Stimulated activated CD8-positive, alpha-beta memory T cell treated with anti-CD3 and anti-CD28 coated beads, Interleukin-15, amount 100 ng/mL, for 24 hours (primary cell): ENCODE results near the gene ARID1B.

Experiments
- DNase-seq: peaks from one replicate; pipeline ENCODE4 v3.0.0-alpha.2; 2020; ENCODE audit warnings: low read depth

ARID1B gene

DNA sequence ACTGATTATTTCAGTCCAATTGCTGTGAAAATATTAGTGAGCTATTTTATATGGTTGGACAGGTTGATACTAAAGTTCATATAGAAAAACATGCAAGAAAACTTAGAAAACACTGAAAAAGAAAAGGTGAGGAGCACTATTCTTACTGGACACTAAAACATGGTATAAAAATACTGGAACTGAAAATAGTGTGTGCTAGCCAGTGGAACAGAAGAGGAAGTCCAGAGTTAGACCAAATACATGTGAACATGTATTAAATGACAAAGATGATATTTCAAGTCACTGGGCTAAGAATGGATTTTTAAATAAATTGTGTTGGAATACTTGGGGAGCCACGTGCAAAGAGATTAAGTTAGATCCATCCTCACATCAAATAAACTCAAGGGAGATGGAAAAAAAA is 327.6 kb downstream of the ARID1B start:
- no peak for DNase-seq

DNA sequence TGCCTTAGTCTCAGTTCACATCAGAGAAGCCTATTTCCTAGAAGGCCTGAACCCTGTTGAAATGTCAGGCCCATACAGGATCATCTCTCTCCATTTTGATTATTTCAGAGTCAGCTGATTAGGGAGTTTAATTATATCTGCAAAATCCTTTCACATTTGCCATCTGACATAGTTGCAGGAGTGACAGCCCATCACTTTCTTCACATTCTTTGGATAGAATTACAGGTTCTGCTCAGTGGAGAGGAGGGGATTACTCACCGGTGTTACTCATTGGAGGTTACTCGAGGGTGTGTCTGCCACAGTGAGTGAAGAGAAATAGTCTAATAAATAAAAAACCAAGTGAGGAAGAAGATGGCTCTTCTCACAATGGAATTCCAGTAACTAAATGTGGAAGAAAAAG is 329.3 kb downstream of the ARID1B start:
- no peak for DNase-seq

DNA sequence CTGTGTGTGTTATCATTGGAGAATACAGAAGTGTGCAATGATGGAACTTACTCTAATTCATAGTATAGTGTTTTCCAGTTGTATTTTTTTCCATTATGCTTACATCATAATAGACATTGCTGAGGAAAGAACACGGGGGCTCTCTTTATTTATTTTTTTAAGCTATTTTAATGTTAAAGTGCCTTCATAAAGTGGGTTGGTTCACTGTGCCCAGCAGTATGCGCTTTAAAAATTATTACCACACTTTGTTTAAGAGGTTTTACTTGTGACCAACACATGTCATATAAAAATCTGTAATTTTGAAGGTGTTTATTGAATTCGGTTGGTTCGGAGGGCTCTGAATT is 330.4 kb downstream of the ARID1B start:
- DNase-seq = no peak

DNA sequence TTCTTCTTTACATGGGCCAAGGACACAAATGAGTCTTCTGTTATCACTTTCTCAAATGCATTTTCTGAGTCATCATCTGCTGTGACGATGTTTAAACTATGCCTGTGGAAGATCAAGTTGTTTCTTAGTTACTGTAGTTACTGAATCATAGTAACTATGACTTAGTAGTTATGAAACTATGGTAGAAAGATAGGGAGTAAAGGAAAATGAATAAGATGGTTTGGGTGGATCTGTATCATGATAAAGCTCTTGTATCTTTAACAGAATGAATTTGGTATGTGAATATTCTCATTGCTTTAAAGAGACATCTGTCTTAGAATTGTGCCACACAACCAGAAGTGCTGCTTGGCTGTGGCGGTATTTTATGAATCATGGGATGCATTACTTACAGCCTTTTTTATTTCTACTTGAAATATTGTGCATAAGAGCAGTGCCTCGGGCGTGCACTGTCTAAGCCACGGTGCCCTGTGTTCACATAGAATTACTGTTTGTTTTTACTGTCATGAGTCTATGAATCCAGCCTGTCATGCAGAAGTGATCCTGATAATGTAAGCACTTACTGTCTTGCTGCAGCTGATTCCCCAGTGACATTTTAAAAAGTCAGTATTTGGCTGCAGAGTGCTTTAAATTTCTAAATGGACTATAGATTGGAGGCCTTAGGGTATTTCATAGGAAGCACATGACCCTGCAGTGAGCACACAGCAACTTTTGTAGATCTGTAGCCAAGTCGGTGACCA is 330.9 kb downstream of the ARID1B start:
- DNase-seq = no peak

DNA sequence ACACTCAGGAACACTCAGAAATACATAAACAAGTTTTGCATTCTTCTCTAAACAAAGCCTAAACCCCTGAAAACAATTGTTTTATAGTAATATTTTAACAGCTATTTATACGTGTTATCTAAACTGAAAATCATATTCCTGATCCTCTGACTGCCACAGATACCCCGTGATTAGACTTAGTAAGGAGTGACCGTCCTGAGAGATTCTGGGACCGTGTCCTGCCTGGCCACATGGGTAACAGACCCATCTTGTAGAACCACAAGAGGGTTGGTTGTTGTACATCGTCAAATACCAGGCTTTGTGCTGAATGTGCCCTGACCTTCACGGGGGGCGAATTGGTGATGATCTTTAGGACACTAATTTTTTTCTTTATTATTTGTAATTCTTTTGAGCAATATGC is 331.7 kb downstream of the ARID1B start:
- no peak for DNase-seq

DNA sequence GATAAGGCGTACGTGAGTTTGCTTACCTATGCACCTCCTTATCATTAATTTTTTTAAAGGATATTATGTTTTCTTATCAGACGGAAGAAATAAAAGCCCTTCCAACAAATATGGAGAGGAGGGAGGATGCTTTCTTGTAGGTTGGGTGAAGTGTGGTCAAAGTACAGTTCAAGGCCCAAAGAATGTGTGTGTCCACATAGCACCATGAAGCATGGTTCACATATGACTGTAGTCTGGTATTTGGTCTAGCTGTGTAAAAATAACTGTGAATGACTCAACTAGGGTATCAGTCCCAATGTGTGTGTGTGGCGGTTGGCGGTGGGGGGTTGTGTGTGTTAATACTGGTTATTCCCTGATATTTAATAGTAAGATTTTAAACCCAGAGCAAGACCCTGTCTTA is 333.4 kb downstream of the ARID1B start:
- DNase-seq = no peak

DNA sequence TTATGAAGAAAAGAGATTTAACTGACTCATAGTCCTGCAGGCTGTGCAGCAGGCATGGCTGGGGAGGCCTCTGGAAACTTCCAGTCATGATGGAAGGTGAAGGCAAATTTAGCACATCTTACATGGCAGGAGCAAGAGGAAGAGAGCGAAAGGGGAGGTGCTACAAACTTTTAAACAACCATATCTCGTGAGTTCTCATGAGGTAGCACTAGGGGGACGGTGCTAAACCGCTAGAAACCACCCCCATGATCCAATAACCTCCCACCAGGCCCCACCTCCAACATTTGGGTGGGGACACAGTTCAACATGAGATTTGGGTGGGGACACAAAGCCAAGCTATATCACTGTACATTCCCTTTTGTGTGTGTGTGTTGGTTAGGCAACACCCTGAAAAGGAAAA is 336.2 kb downstream of the ARID1B start:
- DNase-seq = no peak

DNA sequence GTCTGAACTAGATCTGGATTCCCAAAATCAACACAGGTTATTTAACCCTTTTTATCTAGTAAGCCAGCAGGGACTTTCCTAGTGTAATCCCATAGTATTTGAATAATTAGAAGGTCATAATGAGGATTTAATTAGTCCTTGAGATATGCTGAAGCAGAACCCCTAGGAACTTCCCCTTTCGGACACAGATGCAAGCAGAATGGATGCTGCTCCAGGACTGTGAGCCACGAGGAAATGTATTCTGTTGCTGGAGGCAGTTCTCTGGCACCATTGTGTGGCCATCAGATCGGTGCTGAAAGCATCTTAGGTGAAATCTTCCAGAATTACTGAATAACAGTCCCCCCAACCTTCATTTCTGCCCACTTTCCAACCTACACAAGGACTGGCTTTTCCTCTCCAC is 339.2 kb downstream of the ARID1B start:
- DNase-seq = no peak

DNA sequence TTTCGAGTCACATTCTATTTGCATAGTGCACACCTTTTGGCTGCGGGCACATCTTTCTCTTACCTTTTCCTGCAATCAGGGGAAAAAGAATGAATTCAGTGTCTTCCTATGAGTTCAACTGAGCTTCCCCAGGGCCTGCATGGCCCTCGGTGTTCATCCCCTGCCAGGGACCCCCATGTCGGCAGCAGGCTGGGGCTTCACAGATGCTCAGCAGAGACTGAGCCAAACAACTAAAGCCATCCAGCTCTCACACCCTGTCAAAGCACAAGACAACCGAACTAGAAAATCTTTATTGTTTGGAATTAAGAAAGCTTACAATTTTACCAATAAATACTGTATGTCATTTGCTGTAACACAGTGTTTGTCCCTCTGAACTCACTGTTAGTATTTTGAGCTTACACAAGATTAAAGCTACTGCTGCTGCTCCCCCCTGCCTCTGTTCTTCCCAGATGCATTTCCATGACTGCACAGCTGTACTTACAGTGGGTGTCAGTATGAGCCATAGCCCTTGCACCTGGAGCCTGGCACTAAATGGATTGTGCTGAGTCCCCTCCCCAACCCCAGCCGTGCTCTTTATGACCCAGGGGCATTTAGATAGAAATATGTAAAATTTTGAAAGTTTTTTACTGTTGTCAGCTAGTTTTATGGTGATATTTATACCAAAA is 340.4 kb downstream of the ARID1B start:
- DNase-seq = no peak

DNA sequence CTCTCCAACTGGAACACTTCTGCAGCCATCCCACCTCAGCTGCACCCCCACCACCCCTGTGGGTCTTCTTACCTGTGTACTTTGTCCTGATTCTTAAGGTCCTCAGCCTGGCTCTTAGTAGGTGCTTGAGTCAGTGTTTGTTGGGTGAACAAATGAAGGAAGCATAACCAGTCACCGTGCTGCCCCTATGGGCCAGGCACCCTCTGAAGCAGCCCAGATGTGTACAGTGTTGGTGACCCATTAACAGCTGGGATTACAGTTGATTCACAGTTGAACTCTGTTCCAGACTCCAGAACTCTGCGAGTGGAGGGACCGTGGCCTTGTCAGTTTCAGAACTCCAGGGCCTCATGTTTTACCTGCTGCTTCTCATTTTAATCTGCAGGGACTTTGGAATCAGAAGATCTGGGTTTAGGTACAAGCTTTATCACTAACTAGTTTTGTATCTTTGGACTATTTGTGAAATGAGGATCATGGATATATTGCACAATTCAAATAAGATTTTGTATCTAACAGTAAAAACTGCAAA is 342.4 kb downstream of the ARID1B start:
- no peak for DNase-seq

DNA sequence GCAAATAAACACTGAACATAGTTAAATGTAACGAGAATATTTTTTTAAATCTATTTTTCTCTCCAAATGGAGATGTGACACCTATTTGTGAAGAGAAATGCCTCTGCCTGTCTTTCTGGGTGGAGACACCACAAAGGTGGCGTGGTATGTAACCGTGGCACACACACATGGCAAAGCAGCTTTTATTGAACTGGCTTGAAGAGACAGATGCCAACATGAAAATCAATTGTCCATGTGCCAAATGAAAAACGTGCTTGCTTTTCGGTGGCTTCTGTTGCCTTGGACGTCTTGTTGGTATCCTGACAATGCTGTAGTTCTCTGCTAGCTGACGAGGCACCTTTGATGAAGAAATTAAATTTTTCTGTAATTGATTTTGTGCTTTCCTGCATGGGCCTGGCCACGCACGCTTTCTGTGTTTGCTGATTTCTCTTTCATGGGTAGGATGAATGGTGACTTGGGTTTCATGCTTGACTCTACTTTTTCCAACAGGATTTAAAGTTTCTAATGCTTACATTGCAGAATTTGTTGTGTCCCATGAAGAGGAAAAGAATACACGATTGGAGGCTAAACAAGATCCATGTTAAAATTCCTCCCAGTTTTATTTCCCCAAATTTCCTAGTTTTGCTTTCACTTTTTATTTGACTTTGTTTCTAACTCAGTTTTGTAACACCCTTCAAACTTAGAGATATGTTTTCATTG is 343.5 kb downstream of the ARID1B start:
- DNase-seq = no peak

DNA sequence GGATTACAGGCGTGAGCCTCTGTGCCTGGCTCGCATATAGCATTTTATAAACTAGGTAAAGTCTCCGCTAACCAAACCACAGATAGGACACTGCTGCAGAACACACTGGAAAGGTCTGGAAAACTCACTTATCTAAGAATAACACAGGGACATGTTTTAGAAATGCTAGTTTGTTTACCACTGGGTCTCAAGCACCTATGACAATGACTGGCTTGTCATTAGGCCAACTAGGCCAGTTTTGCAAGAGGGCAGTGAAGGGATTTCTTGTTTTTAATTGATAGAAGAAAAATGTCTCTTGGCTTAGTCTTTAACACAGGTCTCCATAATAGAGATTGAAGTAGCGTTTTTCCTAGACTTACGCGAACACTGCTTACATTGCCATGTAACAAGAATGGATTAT is 344.7 kb downstream of the ARID1B start:
- no peak for DNase-seq

DNA sequence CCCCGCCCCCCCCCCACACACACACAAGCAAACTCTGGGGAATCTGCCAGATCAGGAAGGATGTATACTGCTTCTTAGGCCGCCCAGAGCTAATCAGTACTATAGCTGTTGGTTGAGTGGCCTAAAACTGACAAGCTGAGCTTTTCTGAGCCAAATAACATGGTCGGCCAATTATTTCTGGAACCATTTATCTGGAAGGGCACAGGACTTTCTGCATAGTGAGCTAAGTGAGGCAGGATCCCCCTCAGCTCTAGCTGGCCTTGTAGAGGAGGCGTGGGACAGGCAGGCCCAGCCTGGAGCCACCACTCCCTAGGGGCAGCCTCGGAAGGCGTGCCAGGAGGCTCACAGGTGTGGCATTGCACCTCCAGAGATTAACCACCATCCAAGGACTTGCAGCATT is 346.1 kb downstream of the ARID1B start:
- DNase-seq = no peak

DNA sequence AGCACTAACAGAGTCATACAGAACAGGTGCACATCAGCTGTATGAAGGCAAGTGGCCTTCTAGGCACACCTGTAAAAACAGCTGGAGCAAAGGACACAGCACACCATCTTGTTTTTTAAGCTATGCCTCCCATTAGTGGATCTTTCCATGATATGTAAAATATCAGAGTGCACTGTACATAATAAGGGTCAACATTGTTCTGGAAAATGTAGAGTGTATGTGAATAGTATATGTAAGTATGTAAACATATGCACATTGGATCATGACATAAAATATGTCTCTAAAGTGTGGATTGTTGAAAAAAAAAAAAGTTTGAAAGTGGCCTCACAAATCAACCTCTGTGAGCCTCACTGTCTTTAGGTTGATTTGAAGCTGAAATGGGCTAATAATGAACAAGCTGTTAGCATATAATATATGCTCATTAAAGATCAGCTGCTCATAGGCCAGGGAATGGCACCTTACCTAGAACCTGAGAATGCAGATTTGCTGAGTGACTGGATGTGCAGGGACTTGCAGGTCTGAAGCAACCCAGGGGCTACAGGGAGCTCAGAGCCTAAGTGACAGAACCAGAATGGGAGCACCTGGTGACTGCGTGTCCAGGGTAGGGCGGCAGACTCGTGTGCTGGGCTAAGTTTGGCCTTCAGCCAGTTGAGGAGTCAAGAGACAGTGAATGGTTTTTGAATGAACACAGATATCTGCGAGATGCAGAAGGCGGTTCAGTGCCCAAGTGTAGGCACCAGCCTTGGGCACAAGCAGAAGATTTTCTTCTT is 347.5 kb downstream of the ARID1B start:
- DNase-seq = no peak

DNA sequence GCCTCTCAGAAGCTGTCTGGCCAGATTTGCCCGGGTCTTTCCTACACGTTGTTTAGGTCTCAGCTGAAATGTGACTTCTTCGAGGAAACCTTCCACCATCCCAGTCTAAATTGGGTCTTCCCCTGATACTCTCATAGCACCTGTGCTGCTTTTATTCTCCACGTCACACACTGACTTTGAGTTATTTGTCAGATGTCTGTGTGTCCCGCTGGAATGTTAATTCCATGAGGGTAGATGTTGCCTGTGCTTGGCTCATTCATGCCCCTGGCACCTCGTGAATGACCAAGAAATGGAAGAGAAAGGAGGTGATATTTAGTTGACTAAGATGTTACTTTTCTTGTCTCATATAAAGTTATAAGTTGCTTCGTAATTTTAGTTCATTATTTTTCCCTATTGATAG is 348.4 kb downstream of the ARID1B start:
- no peak for DNase-seq

DNA sequence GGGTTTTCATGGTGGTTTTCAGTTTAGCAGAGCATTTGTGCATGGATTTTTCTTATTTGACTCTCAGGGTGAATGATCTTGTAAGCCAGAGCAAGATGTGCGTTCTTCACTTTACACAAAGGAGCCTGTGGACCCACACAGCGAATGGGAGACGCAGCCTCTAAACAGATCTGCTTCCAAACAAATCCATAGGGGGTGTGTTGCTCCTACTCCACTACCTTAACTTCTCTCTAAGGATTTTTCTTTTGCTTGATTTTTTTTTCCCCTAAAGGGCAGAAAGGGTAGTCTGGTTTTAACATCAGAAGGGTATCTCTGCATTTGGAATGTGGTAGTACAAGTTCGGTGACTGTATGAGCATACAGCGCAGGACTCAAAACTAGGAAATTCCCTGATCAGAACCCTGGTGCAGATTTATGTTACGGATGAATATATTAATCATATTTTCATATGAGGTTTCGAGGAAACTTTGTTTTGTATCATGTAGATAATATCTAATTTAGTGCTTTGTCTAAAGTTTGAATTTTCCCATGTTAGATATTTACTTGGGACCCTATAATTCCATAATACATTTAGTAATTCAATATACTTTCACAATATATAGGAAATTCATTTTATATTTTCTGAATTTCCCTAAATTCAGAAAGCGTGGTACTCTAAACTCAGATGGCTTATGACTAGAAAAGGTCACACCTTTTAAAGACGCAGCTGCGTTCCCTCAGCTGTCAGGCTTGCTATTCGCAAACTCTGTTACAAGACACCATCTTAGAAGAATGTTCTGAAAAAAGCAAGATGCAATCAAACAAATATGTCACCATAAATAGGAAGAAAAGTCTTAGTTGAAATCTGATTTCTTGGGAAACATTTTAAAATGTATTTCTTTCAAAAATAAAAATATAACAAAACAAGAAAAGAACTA is 349.3 kb downstream of the ARID1B start:
- DNase-seq = no peak

DNA sequence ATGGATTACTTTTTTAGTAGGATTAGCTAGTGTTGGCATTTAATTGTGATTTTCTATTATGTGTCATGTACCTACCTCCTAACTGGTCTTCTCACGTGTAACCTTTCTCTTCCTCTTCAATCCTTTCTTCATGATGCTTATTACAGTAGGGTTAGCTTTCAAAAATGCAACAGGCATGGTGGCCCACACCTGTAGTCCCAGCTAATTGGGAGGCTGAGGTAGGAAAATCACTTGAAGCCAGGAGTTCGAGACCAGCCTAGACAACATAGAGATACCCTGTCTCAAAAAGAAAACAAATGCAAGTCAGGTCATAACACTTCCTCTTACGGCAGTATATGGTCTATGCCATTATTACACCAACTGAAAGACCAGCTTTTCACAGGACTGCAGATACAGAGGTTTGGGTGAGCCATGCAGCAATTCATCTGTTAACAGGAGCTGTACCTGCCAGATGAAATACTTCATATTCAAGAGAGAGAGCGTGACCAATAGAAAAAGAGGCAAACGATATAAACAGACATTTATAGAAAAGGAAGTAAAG is 351.1 kb downstream of the ARID1B start:
- DNase-seq = no peak

DNA sequence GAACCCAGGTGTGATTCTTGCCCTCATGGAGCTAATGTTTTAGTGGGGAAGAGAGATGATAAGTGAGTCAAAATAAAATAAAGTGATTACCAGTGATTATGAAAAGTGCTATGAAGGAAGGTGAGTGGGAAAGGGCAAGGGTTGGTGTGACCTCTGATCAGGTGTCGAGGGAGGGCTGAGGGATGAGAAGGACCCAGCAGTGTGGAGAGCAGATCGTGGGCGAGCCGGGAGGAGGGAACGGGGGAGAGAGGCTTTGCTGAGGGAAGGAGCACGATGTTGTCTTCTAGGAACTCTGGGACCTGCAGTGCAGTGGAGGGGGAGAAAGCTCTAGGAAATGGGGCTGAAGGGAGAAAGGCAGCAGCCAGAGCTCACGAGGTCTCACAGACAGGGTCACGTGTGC is 354.1 kb downstream of the ARID1B start:
- no peak for DNase-seq

DNA sequence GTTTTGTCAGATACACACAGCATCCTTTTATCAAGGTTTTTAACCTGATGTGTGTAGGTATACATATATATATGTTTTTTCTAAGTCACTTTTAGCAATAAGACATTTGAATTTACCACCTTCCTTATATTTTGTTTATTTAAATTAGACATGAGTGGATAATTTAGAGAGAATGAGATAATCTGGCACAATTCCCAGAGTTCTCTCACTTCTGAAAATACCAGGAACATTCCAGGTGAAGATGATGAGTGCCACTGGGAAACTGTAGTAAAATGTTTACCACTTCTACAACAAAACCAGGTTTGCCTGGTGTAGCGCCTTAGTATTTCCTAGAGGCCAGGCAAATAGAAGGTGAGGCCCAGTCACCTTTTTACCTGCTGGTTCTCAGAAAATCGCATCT is 356.7 kb downstream of the ARID1B start:
- DNase-seq = no peak

DNA sequence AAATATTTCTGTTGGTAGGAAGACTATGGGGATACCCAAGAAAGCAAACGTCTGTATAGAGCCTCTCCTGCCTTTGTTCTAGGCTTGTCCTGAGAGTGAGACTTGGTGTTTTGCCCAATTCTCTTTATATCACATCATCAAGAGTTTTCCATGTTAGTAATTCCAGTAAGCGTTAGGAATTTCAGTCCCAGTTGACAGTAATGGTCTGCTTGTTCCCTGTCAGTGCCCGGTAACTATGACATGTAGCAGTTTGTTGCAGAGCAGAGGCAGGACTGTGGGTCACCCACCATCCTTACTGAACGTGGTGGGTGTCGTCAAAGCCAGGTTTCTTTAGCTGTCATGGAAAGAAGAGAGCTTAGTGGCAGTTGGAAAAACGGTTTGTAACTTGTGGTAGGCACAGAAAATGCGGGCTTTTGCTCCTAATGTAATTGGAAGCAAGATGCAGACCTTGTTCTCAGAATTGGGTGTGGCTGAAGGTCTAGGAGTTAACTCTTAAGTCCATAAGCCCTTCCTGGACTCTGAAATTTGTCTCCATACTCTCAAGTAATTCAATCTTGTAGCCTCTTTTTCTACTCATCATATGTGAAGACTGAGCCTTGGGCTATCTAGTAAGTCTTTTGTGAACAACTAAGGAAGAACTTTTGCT is 357.3 kb downstream of the ARID1B start:
- no peak for DNase-seq

DNA sequence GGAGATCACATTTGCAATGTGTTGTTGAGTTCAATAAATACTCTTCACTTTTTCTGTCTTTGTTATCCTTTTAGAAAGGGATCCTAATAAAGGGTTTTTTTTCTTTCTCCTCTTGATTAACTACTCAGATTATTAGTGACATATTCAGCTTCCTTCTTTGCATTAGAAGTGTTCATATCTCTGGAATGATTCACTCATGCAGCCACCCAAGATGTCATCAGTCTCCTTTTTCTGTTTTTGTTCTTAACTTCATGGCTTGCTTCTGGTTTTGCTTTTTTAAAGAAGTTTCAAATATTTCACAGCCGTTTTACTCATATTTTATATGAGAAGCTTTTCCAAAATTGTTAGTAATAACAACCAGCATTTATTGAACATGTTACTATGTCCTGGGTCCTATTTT is 358.5 kb downstream of the ARID1B start:
- DNase-seq = no peak
